NCI-H1092 treated with DMSO at 0.1 percent for 48 hours (cell line): ENCODE data around the gene RBM41.
"Not testable (repeated sequence)": the region's sequence is repeated elsewhere in the genome, so short reads cannot be mapped to it uniquely, and the experiment has no call there.

Experiments
- DNase-seq: peaks from one replicate; lab custom pipeline; 2025; lab: John Stamatoyannopoulos, UW

The RBM41 gene

DNA sequence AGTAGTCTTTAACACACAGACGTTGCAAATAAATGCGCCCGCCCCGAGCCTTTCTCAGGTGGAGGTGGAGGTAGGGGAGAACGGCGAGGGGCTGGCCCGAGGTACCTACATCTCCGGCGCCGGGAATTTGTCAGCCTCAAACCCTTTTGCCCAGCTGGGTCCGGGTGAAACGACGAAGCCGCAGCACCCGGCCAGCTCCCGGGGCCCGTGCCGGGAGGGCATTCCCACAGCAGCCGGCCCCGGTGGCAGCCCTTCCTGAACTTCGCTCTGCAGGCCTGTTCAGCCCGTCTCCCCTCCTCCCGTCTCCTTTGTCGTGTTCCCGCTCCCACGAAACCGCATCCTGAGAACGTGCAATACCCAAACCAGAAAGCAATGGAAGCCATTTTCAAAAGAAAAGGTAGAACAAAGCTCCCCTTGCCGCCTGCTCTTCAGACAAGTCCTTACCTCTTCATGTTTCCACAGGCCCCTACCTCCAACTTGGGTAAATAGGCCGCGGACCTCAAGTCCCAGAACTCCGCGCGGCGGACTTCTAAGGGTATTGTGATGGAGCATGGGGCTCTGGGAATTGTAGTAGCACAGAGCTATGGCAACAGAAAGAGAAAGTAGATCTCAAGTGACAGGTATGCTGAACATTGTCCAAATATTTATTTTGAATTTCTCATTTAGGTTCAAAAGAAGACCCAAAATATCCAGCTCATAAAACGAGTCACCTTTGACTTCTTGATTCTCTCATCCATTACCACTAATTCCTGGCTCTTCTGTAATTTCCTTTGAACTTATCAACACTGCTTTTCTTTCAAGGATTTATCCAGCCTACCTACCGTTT is at the start of gene RBM41:
RBM41 (minus strand) TSS at position 501 of the 826 bp plus-strand sequence; CDS start at position 452, 49 bp downstream.
- DNase-seq = peak; percentile 82

DNA sequence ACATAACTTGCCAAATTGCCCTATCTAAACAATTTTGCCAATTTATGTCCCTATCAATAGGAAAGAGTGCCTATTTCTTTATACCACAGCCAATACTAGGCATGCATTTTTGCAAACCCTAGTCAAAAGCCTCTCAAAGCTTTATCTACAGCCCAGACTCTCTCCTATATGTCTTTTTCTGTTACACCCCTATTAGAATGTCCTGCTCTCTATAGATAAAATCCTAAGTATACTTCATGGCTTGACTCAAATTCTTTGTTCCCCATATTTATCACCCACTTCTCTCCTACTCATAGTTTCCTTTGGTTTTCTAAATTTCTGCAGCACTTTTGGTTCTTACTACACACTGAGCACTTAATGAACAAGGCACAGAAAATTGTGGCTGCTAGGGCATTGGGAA is 49.6 kb upstream of the RBM41 start:
- DNase-seq = no peak

DNA sequence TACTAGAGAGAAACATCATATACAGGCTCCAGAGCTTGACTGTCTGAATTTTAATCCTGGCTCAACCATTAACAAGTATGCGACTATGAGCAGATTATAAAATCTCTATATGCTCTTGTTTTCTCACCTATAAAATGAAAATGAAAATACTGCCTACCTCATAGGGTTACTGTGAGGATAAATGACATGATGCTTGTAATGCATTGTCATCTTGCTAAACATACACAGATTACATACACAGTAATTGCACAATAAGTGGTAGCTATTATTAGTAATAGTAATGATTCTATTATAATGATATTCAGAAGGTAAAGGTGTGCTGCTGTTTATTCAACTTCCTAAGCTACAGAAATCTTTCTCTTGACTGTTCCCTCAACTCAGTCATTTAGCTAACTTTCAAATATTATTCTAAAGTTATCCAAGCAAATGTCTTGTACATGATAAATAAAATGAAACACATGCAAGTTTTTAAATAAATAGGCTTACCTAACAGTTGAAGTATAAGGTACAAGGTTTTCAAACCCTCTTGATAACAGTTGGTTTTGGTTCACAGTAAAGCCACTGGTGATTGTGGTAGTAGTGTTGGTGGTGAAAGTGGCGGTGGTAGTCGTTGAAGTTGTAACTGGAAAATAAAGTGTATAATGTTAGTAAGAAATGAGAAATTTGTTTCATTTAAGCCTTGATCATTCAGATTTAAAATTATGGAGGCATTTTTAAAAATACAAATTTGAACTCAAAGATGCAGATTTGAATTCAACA is 48.7 kb upstream of the RBM41 start:
- DNase-seq = no peak

DNA sequence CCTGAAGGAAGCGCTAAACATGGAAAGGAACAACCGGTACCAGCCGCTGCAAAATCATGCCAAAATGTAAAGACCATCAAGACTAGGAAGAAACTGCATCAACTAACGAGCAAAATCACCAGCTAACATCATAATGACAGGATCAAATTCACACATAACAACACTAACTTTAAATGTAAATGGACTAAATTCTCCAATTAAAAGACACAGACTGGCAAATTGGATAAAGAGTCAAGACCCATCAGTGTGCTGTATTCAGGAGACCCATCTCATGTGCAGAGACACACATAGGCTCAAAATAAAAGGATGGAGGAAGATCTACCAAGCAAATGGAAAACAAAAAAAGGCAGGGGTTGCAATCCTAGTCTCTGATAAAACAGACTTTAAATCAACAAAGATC is 39.0 kb upstream of the RBM41 start:
- DNase-seq = not testable (repeated sequence)

DNA sequence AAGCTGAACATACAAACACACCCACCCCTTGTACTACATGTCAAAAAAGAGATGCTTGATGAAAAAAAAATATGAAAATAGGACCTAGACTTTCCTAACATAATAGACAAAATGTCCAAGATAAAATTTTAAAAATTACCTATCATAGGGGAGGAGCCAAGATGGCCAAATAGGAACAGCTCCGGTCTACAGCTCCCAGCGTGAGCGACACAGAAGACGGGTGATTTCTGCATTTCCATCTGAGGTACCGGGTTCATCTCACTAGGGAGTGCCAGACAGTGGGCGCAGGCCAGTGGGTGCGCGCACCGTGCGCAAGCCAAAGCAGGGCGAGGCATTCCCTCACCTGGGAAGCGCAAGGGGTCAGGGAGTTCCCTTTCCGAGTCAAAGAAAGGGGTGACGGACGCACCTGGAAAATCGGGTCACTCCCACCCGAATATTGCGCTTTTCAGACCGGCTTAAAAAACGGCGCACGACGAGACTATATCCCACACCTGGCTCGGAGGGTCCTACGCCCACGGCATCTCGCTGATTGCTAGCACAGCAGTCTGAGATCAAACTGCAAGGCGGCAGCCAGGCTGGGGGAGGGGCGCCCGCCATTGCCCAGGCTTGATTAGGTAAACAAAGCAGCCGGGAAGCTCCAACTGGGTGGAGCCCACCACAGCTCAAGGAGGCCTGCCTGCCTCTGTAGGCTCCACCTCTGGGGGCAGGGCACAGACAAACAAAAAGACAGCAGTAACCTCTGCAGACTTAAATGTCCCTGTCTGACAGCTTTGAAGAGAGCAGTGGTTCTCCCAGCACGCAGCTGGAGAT is 37.2 kb upstream of the RBM41 start:
- not testable (repeated sequence) for DNase-seq

DNA sequence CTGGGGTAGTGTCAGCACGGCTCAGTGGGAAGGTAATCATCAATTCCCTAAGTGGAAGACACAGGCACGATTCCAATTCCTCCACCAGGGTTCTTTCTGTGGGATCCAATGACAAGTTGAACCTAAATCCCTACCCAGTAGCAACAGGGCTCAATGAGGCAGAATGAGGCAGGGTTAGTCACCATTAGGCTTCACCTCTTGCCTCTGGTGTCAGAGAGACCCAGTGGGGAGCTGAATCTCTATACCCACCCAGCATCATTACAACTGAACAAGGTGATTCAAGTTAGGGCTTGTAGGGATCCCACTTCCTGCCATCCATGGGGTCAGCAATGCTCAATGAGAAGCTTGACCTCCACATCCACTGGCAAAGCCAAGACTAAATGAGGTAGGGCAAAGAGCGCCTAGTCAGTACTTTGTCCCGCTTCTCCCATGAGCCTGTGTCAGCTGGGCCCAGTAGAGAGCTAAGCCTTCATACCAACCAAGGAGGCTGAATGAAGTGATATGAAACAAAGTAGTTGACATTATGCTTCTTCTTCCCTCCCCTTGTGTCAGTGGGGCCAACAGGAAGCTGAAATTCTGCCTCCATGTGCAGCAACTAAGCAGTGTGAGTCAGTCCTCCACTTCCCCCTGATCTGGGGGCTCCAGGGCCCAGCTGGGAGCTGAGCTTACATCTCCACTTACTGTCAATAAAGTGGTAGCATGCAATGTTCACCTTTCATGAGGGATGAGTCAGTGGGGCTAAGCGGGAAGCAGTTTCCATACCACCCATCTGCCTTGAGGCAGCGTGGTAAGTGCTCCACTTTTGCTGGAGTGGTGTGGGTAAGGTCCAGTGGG is 36.4 kb upstream of the RBM41 start:
- DNase-seq = no peak

DNA sequence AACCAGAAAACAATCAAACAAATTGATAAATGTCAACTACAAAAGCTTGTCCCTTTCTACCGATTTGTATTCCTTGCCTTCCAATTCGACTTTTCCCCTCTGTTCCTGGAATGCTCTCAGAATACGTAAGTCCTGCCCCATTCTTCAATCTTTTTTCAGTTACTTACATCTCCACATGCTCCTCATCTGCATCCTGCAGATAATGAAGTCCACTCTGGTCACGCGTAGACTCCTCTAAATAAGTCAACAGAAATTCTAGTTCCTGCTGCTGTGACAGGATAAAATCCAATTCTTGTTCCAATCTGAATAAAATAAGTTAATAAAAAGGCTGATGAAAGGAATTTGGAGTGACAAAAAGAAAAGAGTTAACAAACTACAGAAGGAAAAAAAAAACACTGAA is 34.4 kb upstream of the RBM41 start:
- no peak for DNase-seq

DNA sequence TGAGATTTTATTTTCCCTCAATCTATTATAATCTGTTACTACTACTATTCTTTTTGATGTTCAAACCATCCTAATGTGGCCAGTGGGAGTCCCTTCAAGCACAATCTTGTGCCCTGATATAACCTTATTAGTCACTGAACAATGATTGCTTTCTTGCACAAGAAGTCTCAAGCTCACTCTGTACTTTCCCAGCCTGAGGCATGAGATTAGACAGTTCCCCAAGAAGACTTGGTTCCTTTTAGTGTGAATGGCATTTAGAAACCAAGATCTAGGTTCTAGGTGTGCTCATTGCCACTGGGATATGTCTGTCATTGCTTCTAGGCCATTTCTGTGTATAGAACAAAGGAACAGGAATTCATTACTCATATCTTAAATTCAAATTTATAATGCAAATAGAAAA is 28.0 kb upstream of the RBM41 start:
- DNase-seq = no peak

DNA sequence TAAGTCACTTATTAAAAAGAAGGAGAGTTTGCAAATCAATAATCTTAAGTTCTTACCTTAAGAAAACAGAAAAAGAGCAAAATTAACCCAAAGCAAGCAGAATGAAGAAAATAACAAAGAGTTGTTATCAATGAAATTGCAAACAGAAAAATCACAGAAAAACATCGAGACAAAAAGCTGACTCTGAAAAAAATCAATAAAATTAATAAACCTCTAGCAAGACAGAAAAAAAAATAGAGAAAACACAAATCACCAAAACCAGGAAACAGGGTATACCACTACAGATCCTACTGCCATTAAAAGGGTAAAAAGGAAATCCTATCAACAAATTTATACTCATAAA is 17.3 kb upstream of the RBM41 start:
- DNase-seq = no peak

DNA sequence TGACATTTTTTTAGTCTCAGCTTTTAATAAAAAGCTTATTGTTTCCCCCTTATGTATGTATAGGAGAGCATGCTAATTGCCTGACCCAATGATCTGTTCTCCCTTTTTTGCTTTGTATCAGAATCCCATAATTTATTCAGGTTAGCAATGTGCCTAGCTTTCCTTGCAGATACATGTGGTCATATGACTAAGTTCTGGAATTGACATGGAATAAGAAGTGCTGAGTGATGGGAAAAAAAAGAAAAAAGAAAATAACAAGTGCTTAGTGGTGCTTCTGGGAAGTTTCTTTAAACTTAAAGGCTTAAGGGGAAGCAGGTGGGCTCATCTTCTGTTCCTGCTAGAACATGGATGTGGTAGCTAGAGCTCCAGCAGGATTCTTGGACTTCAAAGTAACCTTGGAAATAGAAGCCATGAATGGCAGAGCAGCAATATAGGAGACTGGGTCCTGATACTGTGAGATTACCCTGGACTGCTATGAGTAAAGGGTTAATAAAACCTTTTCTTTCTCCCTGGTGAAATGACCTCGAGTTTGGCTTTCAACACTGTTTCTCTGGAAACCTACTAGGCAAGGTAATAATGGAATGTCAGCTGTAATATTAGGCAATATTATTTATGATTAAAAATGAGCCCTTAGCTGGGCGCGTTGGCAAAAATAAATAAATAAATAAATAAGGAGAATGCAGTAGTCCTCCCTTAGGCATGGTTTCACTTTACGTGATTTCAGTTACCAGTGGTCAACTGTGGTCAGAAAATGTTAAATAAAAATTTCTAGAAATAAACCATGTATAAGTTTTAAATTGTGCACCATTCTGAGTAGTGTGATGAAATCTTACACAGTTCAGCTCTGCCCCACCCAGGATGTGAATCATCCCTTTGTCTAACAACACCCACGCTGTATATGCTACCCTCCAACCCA is 16.7 kb upstream of the RBM41 start:
- no peak for DNase-seq

DNA sequence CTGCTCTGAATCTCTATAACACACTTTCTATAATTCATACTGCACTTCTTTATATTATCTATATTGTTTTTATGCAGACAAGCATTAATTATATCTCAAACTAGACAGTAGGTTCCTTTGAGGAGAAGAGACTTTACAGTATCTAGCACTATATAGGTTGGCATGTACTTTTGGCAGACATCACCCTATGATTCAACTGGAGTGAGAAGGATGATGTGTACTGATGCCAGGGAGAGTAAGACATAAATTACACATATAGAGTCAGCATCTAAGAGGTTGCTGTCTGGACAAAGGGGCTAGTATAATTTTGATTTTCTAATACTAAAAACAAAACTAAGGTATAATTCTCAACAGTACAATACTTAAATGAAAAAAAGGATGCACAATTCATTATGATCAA is 5.1 kb upstream of the RBM41 start:
- DNase-seq = no peak

DNA sequence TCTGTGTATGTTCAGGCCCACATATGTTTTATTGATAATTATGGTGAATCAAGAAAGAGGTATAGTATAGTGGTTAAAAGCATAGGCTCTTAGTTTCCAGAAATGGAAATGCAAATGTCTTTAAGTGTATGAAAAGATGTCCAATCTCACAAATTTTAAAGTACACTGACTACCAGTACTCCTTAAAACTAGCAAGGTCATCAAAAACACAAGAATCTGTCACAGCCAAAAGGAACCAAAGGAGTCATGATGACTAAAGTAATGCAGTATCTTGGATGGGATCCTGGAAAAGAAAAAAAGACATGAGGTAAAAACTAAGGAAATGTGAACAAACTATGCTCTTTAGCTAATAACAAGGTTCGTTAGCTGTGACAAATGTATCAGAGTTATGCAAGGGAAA is 661 bp upstream of the RBM41 start:
- DNase-seq = no peak

DNA sequence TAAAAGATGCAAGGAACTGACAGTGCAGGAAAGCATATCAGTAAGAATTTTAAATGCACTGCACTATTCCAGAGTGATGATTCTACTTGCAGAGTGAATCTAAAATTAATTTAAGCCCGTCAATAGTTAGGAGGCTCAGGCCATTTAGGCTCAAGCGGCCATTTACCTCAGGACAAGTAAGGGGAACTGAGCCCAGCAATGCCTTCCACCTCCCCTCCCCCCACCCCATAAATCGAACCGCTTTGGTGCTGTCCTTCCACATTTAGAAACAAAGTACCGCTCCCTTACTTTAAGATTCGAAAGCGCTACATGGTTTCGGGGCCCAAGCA is 665 bp downstream of the RBM41 start:
- DNase-seq = no peak

DNA sequence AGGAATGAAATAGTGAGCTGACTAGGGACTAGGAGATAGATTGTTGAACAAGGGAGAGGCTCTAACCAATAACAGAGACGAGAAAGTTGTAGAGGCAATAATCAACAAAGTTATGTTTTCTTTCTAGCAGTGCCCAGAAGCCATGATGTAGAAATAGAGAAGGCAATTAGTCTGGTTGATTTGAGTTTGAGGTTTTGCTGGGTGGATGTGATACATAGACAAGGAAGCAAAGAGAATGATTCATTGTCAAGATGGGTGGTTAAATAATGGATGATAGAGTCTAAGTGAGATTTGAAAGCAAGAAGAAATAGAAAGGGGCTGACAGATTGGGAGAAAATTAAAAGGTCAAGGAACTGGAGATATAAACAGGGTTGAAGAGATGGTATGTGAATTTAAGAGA is 11.2 kb downstream of the RBM41 start:
- no peak for DNase-seq

DNA sequence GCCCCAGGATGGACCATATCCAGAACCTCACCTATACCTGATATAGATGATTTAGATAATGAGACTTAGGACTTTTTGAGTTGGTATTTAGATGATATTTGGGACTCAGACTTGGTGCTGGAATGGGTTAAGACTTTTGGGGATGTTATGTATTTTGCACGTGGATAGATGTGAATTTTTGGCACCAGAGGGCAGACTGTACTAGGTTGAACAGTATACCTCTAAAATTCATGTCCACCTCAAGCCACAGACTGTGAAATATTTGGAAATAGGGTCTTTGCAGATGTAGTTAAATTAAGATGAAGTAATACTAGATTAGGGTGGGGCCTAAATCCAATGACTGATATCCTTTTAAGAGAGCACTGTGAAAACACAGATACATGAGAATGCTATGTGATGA is 15.6 kb downstream of the RBM41 start:
- no peak for DNase-seq

DNA sequence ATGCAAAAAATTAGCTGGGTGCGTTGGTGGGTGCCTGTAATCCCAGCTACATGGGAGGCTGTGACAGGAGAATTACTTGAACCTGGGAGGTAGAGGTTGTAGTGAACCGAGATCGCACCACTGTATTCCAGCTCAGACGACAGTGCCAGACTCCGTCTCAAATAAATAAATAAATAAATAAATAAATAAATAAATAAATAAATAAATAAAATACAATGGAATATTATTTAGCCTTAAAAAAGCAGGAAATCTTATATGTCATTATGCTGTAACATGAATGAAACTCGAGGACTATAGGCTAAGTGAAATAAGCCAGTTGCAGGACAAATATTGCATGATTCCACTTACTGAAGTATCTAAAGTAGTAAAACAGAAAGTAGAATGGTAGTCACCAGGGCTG is 42.5 kb downstream of the RBM41 start:
- no peak for DNase-seq

DNA sequence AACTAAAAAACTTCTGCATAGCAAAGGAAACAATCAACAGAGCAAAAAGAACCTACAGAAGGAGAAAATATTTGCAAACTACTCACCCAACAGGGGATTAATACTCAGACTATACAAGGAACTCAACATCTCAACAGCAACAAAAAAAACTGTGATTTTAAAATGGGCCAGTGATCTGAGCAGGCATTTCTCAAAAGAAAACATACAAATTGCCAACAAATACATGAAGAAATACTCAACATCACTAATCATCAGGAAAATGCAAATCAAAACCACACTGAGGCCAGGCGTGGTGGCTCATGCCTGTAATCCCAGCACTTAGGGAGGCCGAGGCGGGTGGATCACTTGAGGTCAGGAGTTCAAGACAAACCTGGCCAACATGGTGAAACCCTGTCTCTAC is 60.9 kb downstream of the RBM41 start:
- DNase-seq = not testable (repeated sequence)

DNA sequence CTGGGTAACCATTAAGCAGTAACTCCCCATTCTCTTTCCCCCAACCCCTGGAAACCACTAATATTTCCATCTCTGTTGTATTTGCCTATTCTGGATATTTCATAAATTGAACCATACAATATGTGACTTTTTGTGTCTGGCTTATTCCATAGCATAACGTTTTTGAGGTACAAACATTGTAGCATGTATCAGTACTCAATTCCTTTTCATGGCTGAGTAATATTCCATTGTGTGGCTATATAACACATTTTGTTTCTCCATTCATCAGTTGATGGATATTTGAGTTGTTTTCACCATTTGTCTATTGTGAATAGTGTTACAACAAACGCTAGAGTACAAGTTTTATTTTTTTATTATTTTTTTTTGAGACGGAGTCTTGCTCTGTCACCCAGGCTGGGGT is 63.6 kb downstream of the RBM41 start:
- DNase-seq = no peak

DNA sequence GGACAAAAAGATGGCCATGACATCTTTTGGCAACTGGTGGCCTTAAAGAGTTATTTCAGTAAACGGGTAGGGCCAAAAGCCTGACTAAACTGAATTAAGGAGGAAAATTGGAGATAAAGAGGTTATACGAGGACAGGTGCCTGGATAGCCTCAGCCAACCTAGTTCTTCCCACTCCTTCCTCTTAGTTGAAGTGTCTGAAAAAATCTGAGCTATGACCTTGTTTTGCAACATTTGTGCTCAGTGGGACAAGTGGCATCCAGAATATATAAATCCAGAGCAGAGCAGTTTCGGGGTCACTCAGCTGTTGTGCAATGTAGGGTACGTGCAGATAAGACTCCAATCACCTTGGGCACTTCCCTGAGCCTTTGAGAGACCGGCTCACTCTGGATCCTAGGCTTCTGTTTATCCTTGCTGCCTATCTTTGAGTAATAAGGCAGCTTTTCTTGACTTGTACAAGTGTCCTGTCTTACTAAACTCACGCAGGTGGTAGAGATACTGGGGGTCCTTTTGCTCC is 68.4 kb downstream of the RBM41 start:
- no peak for DNase-seq

DNA sequence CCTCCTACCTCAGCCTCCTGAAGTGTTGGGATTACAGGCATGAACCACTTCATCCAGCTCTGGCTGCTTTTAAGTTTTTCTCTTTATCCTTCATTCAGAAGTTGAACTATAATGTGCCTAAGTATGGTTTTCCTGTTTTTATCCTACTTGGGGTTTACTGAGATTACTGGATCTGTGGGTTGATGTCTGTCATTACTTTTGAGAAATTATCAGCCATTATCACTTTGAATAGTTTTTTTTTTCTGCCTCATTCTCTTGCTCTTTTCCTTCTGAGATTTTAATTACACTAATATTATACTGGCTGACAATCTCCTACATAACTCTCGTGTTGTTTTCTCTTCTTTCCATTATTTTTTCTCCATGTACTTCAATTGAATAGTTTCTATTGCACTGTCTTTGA is 71.0 kb downstream of the RBM41 start:
- no peak for DNase-seq

DNA sequence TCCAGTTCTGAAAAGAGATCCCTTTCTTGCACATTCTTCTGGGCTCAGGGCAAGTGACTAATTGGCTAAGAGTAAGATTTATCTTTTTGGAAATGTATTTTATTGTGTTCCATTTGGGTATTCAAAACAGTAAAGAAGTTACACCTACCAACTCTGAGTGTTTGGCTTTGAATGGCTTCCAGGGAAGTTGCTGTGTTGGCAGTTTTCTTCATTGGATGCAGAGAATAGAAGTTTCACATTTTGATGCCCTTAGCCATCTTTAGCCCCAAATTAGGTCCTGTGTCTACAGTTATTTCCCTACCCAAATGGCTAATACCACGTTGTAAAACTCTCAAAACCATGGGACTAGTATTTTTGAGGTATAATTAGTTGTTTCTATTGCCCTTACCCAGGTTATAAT is 88.9 kb downstream of the RBM41 start:
- DNase-seq = no peak
